ENCODE measurements around the gene C17orf100. TPM values are rescaled to one million over a fixed set of nuclear protein-coding genes. Genes with fewer than 3 reads are reported as not detected.

C17orf100 gene
- total and polyA plus RNA-seq, 9 of the 15 experiments (the other 6 are each of a cell fraction or from before 2014, with no cell fraction given) = 0.04 to 1.7 (median 0.43) TPM

- WGBS (ENCODE audit: insufficient coverage, low coverage, missing lambda C conversion rate) = 0% methylated on average over 3 of the region's 3 CpGs
- DNase-seq (ENCODE audit: extremely low read depth in 1 of 4, low spot score in 3 of 4) (no peak), ATAC-seq (no peak), FAIRE-seq (no peak)
- POLR2A ChIA-PET = no interaction called here
- Histone ChIP-seq H3K4me1 (replicated peaks in 1 of 2; ENCODE audit: control insufficient read depth in 2 of 2, insufficient read depth in 2 of 2, low read length in 2 of 2) (no peaks in the 10 kb centered on the region), H3K27me3 (ENCODE audit: control insufficient read depth in 2 of 2, insufficient read depth in 2 of 2, low read length in 2 of 2) (peaks cover 8 to 35% of the 10 kb centered on the region in 2 experiments; a peak in 4 of 5 replicates), H3K9me3 (replicated peaks; ENCODE audit: control insufficient read depth, insufficient read depth, low read depth, low read length) (no peaks in the 10 kb centered on the region), H3K4me2 (ENCODE audit: insufficient read depth, low read length) (no peak overlapping the region), H2AFZ (ENCODE audit: low read depth, low read length) (no peak overlapping the region), H3K9ac (ENCODE audit: insufficient read depth in 1 of 2, low read depth in 2 of 2, low read length in 2 of 2) (no peak overlapping the region), H3K4me3 (no peak overlapping the region), H4K20me1 (replicated peaks; ENCODE audit: control insufficient read depth, insufficient read depth, low read length) (no peaks in the 10 kb centered on the region), H3K9me1 (ENCODE audit: control insufficient read depth, insufficient read depth, low read length) (no peaks in the 10 kb centered on the region), H3K27ac (ENCODE audit: extremely low read depth, low read depth, low read length) (no peak overlapping the region), H3K36me3 (ENCODE audit: control insufficient read depth, insufficient read depth, low read length) (no peaks in the 10 kb centered on the region), H3K79me2 (ENCODE audit: control insufficient read depth, insufficient read depth, low read length) (no peaks in the 10 kb centered on the region)
- CTCF ChIA-PET (ENCODE audit: low intra/inter-chr PET ratio) = no interaction called here
- in situ Hi-C loops (cut with MboI) = no loop called here
- TF ChIP-seq ZNF354B (CRISPR knock-in tag; IDR thresholded peaks at IDR 0.05) = no peak
- no peak for TF ChIP-seq ZNF263 (CRISPR knock-in tag; IDR thresholded peaks at IDR 0.05; ENCODE audit: borderline replicate concordance)
- no peak for TF ChIP-seq ZNF175 (CRISPR knock-in tag; IDR thresholded peaks at IDR 0.05; ENCODE audit: low read depth)
- no peak for TF ChIP-seq ZNF764 (CRISPR knock-in tag; IDR thresholded peaks at IDR 0.05; ENCODE audit: low read depth)
- TF ChIP-seq CTBP1 (IDR thresholded peaks at IDR 0.05; ENCODE audit: borderline replicate concordance) = no peak
- TF ChIP-seq ZNF197 (CRISPR knock-in tag; IDR thresholded peaks at IDR 0.05; ENCODE audit: low read depth) = no peak
- no peak for TF ChIP-seq ZBTB8A (IDR thresholded peaks at IDR 0.05; ENCODE audit: partially characterized antibody)
- TF ChIP-seq ZNF140 (CRISPR knock-in tag; IDR thresholded peaks at IDR 0.05) = no peak
- TF ChIP-seq, protein P1, sequence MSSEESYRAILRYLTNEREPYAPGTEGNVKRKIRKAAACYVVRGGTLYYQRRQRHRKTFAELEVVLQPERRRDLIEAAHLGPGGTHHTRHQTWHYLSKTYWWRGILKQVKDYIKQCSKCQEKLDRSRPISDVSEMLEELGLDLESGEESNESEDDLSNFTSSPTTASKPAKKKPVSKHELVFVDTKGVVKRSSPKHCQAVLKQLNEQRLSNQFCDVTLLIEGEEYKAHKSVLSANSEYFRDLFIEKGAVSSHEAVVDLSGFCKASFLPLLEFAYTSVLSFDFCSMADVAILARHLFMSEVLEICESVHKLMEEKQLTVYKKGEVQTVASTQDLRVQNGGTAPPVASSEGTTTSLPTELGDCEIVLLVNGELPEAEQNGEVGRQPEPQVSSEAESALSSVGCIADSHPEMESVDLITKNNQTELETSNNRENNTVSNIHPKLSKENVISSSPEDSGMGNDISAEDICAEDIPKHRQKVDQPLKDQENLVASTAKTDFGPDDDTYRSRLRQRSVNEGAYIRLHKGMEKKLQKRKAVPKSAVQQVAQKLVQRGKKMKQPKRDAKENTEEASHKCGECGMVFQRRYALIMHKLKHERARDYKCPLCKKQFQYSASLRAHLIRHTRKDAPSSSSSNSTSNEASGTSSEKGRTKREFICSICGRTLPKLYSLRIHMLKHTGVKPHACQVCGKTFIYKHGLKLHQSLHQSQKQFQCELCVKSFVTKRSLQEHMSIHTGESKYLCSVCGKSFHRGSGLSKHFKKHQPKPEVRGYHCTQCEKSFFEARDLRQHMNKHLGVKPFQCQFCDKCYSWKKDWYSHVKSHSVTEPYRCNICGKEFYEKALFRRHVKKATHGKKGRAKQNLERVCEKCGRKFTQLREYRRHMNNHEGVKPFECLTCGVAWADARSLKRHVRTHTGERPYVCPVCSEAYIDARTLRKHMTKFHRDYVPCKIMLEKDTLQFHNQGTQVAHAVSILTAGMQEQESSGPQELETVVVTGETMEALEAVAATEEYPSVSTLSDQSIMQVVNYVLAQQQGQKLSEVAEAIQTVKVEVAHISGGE (CRISPR knock-in tag; IDR thresholded peaks at IDR 0.05) = no peak
- no peak for TF ChIP-seq ZC3H8 (IDR thresholded peaks at IDR 0.05)
- intact Hi-C loops (cut with micrococcal nuclease) = no loop called here
- BruUV-seq (replicated peaks) = no TSS peak
Measured at GRCh38 chr17:6683730-6684459, 32.3 kb downstream of the C17orf100 start.

All from K562 (cell line).